Right lobe of liver (tissue), 4 donors: ENCODE data around the gene PARD6B.

Source experiments
- POLR2A ChIP-seq: fragments of 450-650 bp; IDR thresholded peaks from one replicate; pipeline ENCODE4 v1.6.1; 2017; ENCODE audit warnings: antibody characterized with exemption, mild to moderate bottlenecking
- TF ChIP-seq, protein P1 (sequence below), 4 donors: fragments of 200-600 bp in 3 of 4; fragments of 450-650 bp in 1 of 4; IDR thresholded peaks; one replicate each; pipeline versions ENCODE4 v1.5.1 to v1.8.0; 2016 to 2022; ENCODE audit warnings: antibody characterized with exemption in 4 of 4, mild to moderate bottlenecking in 2 of 4
- donor health status: DM: no; HTN: no; CAD: no.
- donor health status: DM: no; HTN: no; CAD: no.
- donor health status: DM: no; HTN: yes; CAD: no.

DNA sequence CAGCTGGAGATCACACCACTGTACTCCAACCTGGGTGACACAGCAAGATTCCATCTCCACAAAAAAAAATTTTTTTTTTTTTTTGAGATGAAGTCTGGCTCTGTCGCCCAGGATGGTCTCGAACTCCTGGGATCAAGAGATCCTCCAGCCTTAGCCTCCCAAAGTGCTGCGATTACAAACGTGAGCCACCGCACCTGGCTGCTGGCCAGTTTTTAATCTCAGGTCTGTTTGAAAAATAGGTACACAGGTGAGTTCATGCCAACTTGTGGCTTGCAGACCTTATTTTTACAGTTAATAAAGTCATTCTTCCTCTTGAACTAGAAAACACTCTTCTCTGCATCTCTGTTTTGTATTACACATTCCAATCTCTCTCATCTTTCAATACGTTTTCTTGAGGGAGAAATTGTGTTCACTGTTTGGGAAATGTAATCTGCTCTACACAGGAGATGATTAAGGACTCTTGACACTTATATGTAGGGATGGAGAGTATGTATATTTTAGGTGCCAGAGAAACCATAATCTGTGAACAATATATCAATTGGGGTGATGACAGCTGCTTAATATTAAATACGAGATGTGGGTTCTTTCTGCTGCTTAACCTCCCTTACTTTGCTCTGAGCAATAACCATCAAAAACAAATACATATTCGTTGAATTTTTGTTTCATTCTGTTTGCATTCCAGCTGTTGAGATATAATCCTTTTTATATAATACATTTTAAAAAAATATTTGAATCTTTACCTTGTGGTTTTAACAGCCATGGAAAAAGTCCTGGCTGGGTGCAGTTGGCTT is 22.3 kb upstream of the PARD6B start:
- TF ChIP-seq, protein P1, sequence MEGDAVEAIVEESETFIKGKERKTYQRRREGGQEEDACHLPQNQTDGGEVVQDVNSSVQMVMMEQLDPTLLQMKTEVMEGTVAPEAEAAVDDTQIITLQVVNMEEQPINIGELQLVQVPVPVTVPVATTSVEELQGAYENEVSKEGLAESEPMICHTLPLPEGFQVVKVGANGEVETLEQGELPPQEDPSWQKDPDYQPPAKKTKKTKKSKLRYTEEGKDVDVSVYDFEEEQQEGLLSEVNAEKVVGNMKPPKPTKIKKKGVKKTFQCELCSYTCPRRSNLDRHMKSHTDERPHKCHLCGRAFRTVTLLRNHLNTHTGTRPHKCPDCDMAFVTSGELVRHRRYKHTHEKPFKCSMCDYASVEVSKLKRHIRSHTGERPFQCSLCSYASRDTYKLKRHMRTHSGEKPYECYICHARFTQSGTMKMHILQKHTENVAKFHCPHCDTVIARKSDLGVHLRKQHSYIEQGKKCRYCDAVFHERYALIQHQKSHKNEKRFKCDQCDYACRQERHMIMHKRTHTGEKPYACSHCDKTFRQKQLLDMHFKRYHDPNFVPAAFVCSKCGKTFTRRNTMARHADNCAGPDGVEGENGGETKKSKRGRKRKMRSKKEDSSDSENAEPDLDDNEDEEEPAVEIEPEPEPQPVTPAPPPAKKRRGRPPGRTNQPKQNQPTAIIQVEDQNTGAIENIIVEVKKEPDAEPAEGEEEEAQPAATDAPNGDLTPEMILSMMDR (IDR thresholded peaks at IDR 0.05), result no peak
- no peak for TF ChIP-seq POLR2A
